GM19328 (cell line): ENCODE measurements around the gene CSF2.

ENCODE experiments used
- ATAC-seq: cut with Tn5 transposase; IDR thresholded peaks from one replicate; pipeline ENCODE4 v1.9.1; 2021; ENCODE audit warnings: mild to moderate bottlenecking, moderate library complexity; ENCODE audit not compliant: unreplicated experiment

CSF2 gene

GRCh38 chr5:132054697-132055440 is 18.7 kb upstream of the CSF2 start:
- no peak for ATAC-seq

GRCh38 chr5:132055441-132055807 is 18.2 kb upstream of the CSF2 start:
- no peak for ATAC-seq

- no peak for ATAC-seq
These were observed 17.6 kb upstream of the CSF2 start for GRCh38 chr5:132055808-132056609.

GRCh38 chr5:132056610-132057497 is 16.7 kb upstream of the CSF2 start:
- ATAC-seq, result no peak

- no peak for ATAC-seq
These were observed 15.9 kb upstream of the CSF2 start for GRCh38 chr5:132057498-132058255.

- ATAC-seq, result no peak
These were observed 14.9 kb upstream of the CSF2 start for GRCh38 chr5:132058646-132059042.

DNA sequence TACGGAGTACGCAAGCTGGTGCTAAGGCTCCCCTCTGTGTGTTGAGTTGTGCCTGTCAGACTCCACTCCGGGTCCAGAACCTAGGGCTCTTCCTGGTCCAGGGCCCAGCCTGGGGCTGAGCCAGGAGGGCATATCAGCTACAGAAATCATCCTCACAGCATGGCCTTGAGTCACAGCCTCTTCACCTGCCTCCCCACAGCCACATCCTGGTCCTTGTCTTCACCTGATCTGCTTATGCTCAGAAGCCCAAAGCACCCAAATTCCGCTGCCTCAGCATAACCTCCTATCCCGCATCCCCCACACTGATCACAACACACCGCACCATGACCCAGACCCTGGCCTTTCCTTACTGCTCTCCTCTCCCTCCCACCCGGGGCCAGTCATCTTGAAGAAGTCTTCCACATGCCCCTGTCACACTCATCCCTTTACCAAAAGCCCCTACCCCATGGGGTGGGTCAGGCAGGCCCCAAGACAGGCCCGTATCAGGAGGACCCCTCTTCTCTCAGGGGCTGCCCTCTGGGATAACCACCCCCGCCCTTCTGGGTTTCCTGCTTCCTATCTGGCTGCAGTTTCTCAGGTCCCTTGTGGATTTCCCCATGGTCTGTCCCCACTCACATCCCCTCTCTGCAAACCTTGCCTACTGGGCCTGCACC is 14.4 kb upstream of the CSF2 start:
- no peak for ATAC-seq

DNA sequence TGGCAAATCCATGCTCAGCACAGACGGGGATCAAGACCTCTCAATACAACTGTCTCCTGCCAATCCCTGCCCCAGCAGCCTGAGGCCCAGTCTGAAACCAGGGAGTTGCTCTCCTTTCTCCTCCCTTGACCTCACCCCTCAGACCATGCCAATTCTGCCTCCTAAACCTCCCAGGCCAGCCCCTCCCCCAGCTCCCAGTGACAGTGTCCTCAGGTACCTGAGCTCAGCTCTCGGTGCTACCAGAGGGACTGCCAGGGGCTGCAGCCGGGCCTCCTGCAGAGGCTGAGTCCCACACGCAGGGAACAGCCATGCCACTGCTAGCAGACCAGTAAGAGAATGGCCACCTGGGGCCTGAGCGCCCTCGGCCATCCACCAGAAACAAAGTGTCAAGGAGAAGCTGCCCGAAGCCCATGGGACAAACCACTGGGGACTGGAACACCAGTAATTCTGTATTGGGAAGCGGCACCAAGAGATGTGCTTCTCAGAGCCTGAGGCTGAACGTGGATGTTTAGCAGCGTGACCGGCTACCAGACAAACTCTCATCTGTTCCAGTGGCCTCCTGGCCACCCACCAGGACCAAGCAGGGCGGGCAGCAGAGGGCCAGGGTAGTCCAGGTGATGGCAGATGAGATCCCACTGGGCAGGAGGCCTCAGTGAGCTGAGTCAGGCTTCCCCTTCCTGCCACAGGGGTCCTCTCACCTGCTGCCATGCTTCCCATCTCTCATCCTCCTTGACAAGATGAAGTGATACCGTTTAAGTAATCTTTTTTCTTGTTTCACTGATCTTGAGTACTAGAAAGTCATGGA is 13.7 kb upstream of the CSF2 start:
- ATAC-seq, result no peak

DNA sequence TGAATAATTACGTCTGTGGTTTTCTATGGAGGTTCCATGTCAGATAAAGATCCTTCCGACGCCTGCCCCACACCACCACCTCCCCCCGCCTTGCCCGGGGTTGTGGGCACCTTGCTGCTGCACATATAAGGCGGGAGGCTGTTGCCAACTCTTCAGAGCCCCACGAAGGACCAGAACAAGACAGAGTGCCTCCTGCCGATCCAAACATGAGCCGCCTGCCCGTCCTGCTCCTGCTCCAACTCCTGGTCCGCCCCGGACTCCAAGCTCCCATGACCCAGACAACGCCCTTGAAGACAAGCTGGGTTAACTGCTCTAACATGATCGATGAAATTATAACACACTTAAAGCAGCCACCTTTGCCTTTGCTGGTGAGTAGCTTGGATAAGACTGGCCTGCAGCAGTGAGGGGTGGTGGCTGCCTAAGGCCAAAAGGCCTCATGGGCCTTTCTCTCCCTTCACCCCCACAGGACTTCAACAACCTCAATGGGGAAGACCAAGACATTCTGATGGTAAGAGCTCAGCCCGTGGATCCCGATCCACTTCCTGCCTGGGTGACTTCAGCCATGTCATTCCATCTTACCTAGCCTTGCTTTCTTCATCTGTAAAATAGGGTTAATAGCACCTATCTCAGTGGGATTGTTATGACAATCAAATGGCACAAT is 13.0 kb upstream of the CSF2 start, which contains the start of gene IL3:
IL3 (plus strand) TSS at position 155 of the 661 bp plus-strand sequence; CDS start at position 207, 52 bp downstream.
- no peak for ATAC-seq

DNA sequence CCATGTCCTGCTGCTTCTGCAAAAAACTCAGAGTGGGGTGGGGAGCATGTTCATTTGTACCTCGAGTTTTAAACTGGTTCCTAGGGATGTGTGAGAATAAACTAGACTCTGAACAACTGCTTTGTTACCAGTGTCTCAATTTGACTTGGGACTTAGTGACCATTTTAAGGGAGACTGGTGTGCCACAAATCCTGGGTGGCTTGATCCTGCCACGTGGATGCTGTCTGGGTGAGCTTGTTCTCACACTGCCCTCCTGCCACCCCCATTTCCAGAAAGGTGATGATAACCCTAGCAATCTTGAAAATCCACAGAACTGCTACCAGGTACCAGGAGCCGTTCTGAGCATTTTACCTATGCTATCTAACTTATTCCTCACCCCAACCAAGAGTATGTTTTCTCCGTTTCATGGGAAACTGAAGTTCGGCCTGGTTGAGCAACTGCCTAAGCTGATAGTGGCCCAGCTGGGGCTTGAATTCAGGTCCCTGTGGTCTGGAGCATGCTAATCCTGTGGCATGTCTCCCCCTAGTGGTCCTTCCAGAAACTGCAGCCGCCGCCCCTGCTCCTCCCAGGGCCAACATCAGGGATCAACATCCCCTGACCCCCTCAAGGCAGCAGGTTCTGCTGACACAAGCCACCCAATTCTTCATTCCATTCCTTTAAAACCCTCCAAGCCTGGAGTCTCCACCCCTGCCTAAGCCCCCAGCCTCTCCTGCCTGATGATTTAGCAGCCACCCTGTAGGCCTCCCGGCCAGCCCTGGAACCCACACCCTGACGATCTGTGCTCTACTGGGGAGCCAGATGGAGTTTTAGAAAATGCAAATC is 10.3 kb upstream of the CSF2 start:
- ATAC-seq, result peak; percentile 42

GRCh38 chr5:132064140-132064539 is 9.4 kb upstream of the CSF2 start:
- no peak for ATAC-seq

- ATAC-seq, result peak; percentile 50
These were observed 8.8 kb upstream of the CSF2 start for GRCh38 chr5:132064738-132065331.

DNA sequence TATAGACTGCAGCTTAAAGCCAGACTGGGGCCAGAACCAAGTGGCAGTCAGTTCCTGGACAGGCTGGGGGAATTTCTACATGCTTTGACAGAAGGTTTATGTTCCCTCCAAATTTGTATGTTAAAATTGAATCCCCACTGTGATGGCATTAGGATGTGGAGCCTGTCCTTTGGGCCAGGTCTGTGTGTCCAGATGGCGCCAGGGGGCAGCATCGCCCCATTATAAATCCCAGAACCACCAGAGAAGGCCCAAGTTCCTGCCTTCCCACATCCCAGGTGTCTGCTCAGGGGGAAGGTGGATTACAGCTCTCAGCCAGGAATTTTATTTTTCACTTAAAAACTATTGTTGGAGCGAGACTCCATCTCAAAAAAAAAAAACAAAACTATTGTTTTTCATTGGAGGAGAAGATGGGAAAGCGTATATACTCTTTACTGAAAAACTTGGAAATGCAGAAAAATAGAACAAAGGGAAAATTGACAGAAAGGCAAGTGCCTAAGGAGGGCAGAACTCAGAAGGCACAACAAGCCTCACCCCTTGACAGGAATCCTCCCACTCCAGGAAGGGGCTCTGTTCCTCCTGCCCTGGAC is 8.1 kb upstream of the CSF2 start:
- no peak for ATAC-seq

DNA sequence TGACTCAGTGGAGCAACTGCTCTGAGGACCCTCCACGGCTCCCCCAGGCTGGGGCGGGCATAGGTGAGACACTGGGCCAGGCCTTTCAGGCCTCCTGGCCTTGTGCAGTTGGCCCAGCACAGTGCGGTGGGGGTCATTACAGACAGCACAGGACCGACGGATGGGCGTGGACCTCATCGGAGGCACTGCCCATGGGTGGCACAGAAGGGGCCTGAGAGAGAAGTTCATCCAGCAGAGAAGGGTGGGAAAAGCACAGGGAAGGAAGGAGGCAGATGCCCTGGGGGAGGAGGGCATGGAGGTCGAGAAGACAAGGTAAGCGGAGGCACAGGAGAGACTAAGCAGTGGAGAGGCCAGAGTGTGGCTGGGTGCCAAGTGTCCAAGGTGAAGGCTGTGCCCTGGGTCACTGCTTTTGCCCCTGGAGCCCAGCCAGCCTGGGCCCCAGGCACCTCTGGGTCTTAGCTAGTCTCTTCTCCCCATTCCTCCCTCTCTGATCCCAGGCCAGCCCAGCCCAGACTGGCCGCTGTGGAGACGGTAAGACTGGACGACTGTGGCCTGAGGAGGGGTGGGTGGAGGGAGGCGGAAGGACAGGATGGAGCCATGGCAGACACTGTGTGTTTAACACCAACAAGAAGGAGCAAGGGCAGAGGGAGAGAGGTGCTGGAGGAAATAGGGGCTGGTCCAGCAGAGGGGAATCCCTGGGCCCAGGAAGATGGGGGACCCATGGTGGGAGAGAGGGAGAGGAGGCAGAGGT is 7.5 kb upstream of the CSF2 start:
- ATAC-seq, result no peak

- no peak for ATAC-seq
These were observed 6.7 kb upstream of the CSF2 start for GRCh38 chr5:132066871-132067270.

DNA sequence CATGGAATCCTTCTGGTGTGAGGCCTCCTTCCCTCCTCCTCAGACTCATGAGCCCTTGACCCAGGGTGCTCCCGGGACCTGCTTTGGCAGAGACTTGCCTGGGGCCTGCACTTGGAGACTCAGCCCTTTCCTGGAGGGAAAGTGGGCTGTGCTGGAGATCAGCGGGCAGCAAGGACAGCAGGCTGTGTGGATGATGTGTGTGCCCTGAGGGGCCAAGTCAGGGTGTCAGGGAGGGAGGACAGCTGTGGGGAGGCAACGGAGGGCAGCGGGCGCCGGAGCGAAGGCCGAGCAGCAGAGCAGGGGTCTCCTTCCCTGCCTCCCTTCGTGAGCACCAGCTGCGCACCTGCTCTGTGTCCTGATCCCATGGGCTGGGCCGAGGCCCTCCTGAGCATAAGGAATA is 6.1 kb upstream of the CSF2 start:
- ATAC-seq, result no peak
